HG03103 (cell line): ENCODE measurements around the gene PHF2.

Experiments
- ATAC-seq: cut with Tn5 transposase; IDR thresholded peaks from one replicate; pipeline ENCODE4 v1.9.1; 2021; ENCODE audit warnings: low read depth; ENCODE audit not compliant: unreplicated experiment

The PHF2 gene

GRCh38 chr9:93648181-93648580 lies 71.8 kb downstream of the PHF2 start:
- ATAC-seq: no peak

DNA sequence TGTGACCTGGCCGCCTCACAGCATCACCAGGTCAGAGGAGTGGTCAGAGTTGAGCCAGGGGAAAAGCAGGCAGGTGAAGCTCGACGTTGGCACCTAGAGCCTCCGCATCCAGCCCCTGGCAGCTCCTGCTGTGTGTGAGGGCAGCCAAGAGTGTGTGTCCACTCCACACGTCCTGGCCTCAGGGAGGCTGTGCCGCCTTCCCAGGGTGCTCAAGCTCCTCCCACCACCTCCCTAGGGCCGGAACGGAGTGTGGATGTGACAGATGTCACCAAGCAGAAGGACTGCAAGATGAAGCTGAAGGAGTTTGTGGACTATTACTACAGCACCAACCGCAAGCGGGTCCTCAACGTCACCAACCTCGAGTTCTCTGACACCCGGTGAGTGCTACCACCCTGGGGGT lies 72.5 kb downstream of the PHF2 start:
- no peak for ATAC-seq

DNA sequence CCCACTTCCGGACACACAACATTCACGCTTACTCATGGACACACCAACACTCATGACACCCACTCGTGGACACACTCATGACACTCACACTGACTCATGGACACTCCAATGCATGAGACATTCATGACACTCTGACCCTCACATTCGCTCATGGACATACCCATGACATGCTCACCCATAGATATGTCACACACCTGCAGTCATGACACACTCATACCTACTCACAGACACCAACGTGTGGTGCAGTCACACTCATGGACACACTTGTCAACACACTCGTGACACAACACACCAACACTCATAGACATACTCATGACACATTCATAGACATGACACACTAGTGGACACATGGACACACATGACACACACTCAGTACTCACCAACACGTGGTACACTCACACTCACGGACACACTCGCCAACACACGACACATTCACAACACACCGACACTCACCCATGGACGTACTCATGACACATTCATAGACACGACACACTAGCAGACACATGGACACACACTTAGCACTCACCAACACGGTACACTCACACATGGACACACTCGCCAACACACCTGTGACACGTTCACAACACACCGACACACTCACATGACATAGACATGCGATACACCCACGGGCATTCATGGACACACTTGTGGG lies 73.4 kb downstream of the PHF2 start:
- ATAC-seq: no peak

DNA sequence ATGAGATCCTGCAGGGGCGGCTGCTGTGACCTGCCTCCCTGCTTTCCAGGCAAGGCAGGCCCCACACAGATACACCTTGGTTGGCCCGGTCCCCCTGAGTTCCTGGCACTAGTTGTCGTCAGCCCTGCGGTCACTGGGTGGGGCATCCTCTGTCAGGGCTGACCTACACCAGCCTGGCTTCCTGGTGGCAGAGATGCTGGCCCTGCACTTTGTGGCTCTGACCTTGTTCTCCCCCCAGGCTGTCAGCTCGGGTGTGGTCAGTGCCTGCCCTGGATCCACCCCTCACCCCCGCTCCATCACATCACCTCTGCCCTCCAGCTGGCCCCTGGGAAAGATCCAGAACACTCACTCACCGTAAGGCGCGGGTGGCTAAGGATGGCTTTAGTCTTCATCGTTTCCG lies 74.1 kb downstream of the PHF2 start:
- ATAC-seq: no peak

- no peak for ATAC-seq
Measured at GRCh38 chr9:93651521-93651950, 75.2 kb downstream of the PHF2 start.

- no peak for ATAC-seq
Measured at GRCh38 chr9:93652604-93653592, 76.5 kb downstream of the PHF2 start.

DNA sequence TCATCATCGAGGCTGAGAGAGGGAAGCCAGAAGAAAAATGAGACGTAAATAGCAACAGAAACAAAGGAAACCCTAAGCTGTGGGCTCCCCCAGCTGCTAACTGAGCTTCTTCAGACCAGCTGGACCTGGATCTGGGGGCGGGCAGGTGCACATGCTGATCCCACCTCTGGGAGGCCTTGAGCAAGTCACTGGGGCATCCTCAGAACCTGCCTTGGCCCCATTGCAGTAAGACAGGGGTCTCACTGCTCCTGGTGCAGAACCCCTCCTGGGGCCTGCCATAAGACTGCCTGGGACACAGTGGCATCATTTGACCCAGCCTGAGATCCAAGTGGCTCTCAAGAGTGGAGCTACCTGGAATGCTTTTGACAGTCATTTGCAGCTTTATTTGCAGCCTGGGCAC lies 77.4 kb downstream of the PHF2 start:
- ATAC-seq: no peak

GRCh38 chr9:93654351-93654961 lies 78.1 kb downstream of the PHF2 start:
- no peak for ATAC-seq

GRCh38 chr9:93655621-93656425 lies 79.4 kb downstream of the PHF2 start:
- no peak for ATAC-seq

GRCh38 chr9:93656426-93657239 lies 80.2 kb downstream of the PHF2 start:
- no peak for ATAC-seq

GRCh38 chr9:93657331-93658111 lies 81.1 kb downstream of the PHF2 start:
- ATAC-seq: no peak

DNA sequence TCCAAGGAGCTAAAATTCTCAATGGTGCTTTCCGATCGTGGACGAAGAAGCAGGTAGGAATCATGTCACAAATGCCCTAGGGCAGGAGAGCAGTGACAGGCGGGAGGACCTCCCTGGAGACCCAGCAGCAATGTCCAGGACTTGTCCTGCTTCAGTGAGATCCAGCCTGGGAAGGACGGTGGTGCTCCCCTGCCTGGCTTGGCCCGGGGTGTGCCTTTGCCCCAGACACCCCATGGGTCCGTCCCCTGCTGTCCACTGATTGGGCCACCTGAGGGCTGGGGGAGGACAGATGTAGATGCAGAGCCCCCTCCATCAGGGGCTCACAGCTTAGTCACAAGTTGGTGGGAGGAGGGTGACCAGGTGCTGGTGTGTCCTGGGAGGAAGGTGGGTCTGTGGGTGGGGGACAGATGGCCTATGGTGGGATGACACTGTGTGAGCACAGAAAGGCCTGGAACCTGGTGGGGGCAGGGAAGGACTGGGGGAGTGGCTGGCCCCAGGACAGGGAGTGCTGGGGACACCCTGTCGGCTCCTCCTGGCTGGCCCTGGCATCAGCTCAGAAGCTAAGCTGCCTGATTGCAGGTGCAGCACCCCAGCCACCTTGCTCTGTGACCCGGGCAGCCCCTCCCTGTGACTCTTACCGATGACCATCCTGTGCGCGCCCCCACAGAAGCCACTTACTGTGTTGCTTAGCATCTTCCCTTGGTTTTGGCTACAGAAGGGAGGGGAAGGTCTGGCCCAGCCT lies 82.0 kb downstream of the PHF2 start:
- no peak for ATAC-seq

DNA sequence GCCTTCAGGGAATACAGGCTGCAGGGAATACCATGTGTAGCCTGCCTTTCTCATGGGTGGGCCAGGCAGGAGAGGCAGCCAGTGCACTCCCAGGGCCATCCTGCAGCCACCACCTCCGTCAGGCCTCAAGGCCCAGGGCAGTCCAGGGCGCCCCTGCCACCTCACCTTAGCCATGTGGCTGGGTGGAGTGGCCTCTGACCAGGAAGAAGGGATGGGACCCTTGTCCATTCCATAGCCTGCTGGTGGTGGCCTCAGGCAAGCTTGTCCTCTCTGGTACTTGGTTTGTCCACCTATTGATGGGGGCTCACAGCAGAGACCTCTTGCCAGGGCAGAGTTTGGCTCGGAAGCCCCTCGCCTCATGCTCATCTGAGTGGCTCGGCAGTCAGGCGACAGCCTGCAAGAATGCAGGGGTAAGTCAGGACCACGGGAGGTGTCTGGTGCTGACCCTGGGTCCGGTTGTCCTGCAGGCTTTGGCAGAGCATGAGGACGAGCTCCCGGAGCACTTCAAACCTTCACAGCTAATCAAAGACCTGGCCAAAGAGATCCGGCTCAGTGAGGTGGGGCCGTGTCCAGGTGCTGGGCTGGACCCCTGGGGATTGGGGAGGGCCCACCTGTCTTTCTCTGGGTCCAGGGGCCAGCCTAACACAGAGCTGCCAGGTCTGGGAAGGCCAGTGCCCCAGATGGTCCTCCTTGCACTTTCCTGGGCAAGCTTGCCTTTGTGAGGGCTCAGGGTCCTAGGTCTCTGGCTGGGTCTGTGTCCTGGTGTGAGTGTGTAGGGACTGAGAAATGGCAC lies 82.9 kb downstream of the PHF2 start:
- no peak for ATAC-seq

DNA sequence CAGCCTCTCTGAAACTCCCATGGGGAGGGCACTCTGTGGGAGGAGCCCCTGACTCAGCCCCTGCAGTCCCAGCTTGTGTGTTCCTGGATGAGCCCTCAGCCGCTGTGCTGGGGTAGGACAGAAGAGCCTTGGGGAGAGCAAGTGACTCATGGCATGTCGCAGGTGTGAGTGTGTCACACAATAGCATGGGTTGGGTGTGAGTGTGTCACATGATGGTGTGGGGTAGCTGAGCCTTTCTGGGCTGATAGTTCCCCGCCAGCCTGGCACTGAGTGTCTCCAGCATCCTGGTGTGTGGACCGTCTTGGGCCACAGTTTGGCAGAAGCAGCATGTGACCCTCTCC lies 83.4 kb downstream of the PHF2 start:
- ATAC-seq: no peak

- no peak for ATAC-seq
Measured at GRCh38 chr9:93660352-93661046, 84.1 kb downstream of the PHF2 start.

DNA sequence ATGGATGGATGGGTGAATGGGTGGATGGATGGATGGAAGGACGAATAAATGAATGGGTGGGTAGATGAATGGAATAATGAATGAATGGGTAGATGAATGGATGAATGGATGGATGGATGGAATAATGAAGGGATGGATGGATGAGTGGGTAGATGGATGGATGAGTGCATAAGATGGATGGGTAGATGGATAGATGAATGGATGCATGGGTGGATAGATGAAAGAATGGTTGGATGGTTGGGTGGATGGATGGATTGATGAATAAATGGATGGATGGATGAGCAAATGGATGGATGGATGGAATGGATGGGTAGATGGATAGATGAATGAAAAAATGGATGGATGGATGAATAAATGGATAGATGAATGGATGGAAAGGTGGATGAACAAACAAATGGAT lies 85.2 kb downstream of the PHF2 start:
- ATAC-seq: no peak

- no peak for ATAC-seq
Measured at GRCh38 chr9:93662016-93662638, 85.7 kb downstream of the PHF2 start.
